GM21515 (cell line): Measurements from ENCODE around the gene CFAP45.
A peak's percentile ranks its signal among the peaks of the same experiment; 100 is the strongest.
"Not testable (repeated sequence)": the region's sequence is repeated elsewhere in the genome, so short reads cannot be mapped to it uniquely, and the experiment has no call there.

Experiments used
- ATAC-seq: cut with Tn5 transposase; IDR thresholded peaks from one replicate; pipeline ENCODE4 v1.9.1; 2021; ENCODE audit not compliant: unreplicated experiment

The CFAP45 gene

GRCh38 chr1:159908031-159908940 lies 8.3 kb upstream of the CFAP45 start:
- no peak for ATAC-seq

GRCh38 chr1:159906960-159907359 lies 7.0 kb upstream of the CFAP45 start:
- ATAC-seq, result no peak

GRCh38 chr1:159904036-159904435 lies 4.1 kb upstream of the CFAP45 start:
- ATAC-seq, result not testable (repeated sequence)

GRCh38 chr1:159902541-159902940 lies 2.6 kb upstream of the CFAP45 start:
- ATAC-seq, result no peak

GRCh38 chr1:159900755-159901360 lies 893 bp upstream of the CFAP45 start:
- no peak for ATAC-seq

- ATAC-seq, result not testable (repeated sequence)
Observed at GRCh38 chr1:159899634-159900033, 331 bp downstream of the CFAP45 start.

GRCh38 chr1:159898527-159898926 lies 1.4 kb downstream of the CFAP45 start:
- no peak for ATAC-seq

- ATAC-seq, result no peak
Observed at GRCh38 chr1:159897962-159898361, 2.0 kb downstream of the CFAP45 start.

- no peak for ATAC-seq
Observed at GRCh38 chr1:159896546-159896930, 3.4 kb downstream of the CFAP45 start.

GRCh38 chr1:159895836-159896545 lies 4.0 kb downstream of the CFAP45 start:
- ATAC-seq, result no peak

GRCh38 chr1:159895286-159895685 lies 4.7 kb downstream of the CFAP45 start:
- ATAC-seq, result no peak

- ATAC-seq, result no peak
Observed at GRCh38 chr1:159892944-159893343, 7.0 kb downstream of the CFAP45 start.

- peak; percentile 50 for ATAC-seq
Observed at GRCh38 chr1:159891275-159892157, 8.4 kb downstream of the CFAP45 start.

GRCh38 chr1:159890390-159890789 lies 9.6 kb downstream of the CFAP45 start:
- ATAC-seq, result no peak

- ATAC-seq, result peak; percentile 91
Observed at GRCh38 chr1:159889821-159890252, 10.1 kb downstream of the CFAP45 start.

- no peak for ATAC-seq
Observed at GRCh38 chr1:159889202-159889601, 10.8 kb downstream of the CFAP45 start.

- ATAC-seq, result no peak
Observed at GRCh38 chr1:159884296-159884695, 15.7 kb downstream of the CFAP45 start.

GRCh38 chr1:159883134-159883533 lies 16.8 kb downstream of the CFAP45 start:
- no peak for ATAC-seq

- no peak for ATAC-seq
Observed at GRCh38 chr1:159882527-159882862, 17.5 kb downstream of the CFAP45 start.

- no peak for ATAC-seq
Observed at GRCh38 chr1:159881622-159882526, 18.1 kb downstream of the CFAP45 start.
